Measurements from ENCODE around the gene BCAT1.

The BCAT1 gene

GRCh38 chr12:24776861-24777260 lies 172.0 kb downstream of the BCAT1 start:
- no peak overlapping the region for H2BK120ac ChIP-seq (ENCODE audit: low read depth, low read length)
- no peak overlapping the region for H2AK5ac ChIP-seq (ENCODE audit: low read length, severe bottlenecking)
- H3K14ac ChIP-seq (ENCODE audit: low read length in 2 of 2), result no peak overlapping the region
- no peak overlapping the region for H3K4me2 ChIP-seq (ENCODE audit: low read length, poor library complexity, severe bottlenecking)
- no peaks in the 10 kb centered on the region for H3K36me3 ChIP-seq (ENCODE audit: control insufficient read depth in 1 of 2, insufficient read depth in 2 of 2, low read depth in 1 of 2, low read length in 2 of 2)
- no peak overlapping the region for H3K18ac ChIP-seq (ENCODE audit: low read depth in 1 of 2, low read length in 2 of 2)
- H3K4ac ChIP-seq (ENCODE audit: low read depth in 1 of 2, low read length in 2 of 2), result no peak overlapping the region
- H3K23ac ChIP-seq (ENCODE audit: low read length in 2 of 2), result no peak overlapping the region
- H3K9me3 ChIP-seq (ENCODE audit: control insufficient read depth, low read length), result no peaks in the 10 kb centered on the region
- H3K27ac ChIP-seq (ENCODE audit: low read length, poor library complexity, severe bottlenecking), result no peak overlapping the region
- no peak overlapping the region for H3K9ac ChIP-seq (ENCODE audit: low read length)
- H4K91ac ChIP-seq (ENCODE audit: low read length), result no peak overlapping the region
- 86% methylated on average over 1 of the region's 2 CpGs for WGBS
- no peak overlapping the region for H2BK12ac ChIP-seq (ENCODE audit: low read length in 2 of 2)
- H4K8ac ChIP-seq (ENCODE audit: low read length), result no peak overlapping the region
- no peak for DNase-seq
- H3K27me3 ChIP-seq (ENCODE audit: control insufficient read depth in 1 of 2, insufficient read depth in 1 of 2, low read length in 2 of 2), result no peaks in the 10 kb centered on the region
- no peak overlapping the region for H2BK15ac ChIP-seq (ENCODE audit: low read depth, poor library complexity, severe bottlenecking)
- no peak overlapping the region for H2BK5ac ChIP-seq (ENCODE audit: low read depth, low read length, poor library complexity, severe bottlenecking)
- no peaks in the 10 kb centered on the region for H3K79me1 ChIP-seq (replicated peaks; ENCODE audit: low read length, poor library complexity, severe bottlenecking)
- H3K4me3 ChIP-seq (ENCODE audit: insufficient read depth in 1 of 2, low read depth in 1 of 2, low read length in 2 of 2), result no peak overlapping the region
- H3K4me1 ChIP-seq (ENCODE audit: control insufficient read depth, insufficient read depth, low read depth, low read length), result no peaks in the 10 kb centered on the region
- H2AFZ ChIP-seq (ENCODE audit: low read depth, low read length), result no peak overlapping the region

- Histone ChIP-seq H3K27ac (ENCODE audit: low read length, poor library complexity, severe bottlenecking) (no peak overlapping the region), H2BK12ac (ENCODE audit: low read length in 2 of 2) (no peak overlapping the region), H2BK15ac (ENCODE audit: low read depth, poor library complexity, severe bottlenecking) (no peak overlapping the region), H2BK5ac (ENCODE audit: low read depth, low read length, poor library complexity, severe bottlenecking) (no peak overlapping the region), H4K91ac (ENCODE audit: low read length) (no peak overlapping the region), H3K36me3 (ENCODE audit: control insufficient read depth in 1 of 2, insufficient read depth in 2 of 2, low read depth in 1 of 2, low read length in 2 of 2) (no peaks in the 10 kb centered on the region), H3K79me1 (replicated peaks; ENCODE audit: low read length, poor library complexity, severe bottlenecking) (no peaks in the 10 kb centered on the region), H2BK120ac (ENCODE audit: low read depth, low read length) (no peak overlapping the region), H4K8ac (ENCODE audit: low read length) (no peak overlapping the region), H3K4me3 (ENCODE audit: insufficient read depth in 1 of 2, low read depth in 1 of 2, low read length in 2 of 2) (no peak overlapping the region), H3K4me1 (ENCODE audit: control insufficient read depth, insufficient read depth, low read depth, low read length) (no peaks in the 10 kb centered on the region), H3K27me3 (ENCODE audit: control insufficient read depth in 1 of 2, insufficient read depth in 1 of 2, low read length in 2 of 2) (no peaks in the 10 kb centered on the region), H2AK5ac (ENCODE audit: low read length, severe bottlenecking) (no peak overlapping the region), H3K9me3 (ENCODE audit: control insufficient read depth, low read length) (no peaks in the 10 kb centered on the region), H3K9ac (ENCODE audit: low read length) (no peak overlapping the region), H3K4me2 (ENCODE audit: low read length, poor library complexity, severe bottlenecking) (no peak overlapping the region), H2AFZ (ENCODE audit: low read depth, low read length) (no peak overlapping the region), H3K14ac (ENCODE audit: low read length in 2 of 2) (no peak overlapping the region), H3K23ac (ENCODE audit: low read length in 2 of 2) (no peak overlapping the region), H3K18ac (ENCODE audit: low read depth in 1 of 2, low read length in 2 of 2) (no peak overlapping the region), H3K4ac (ENCODE audit: low read depth in 1 of 2, low read length in 2 of 2) (no peak overlapping the region)
- WGBS, result 97% methylated on average over 4 of the region's 5 CpGs
- no peak for DNase-seq
Observed at GRCh38 chr12:24775073-24775472, 173.8 kb downstream of the BCAT1 start.

- Histone ChIP-seq H3K14ac (ENCODE audit: low read length in 2 of 2) (no peak overlapping the region), H4K91ac (ENCODE audit: low read length) (no peak overlapping the region), H3K27ac (ENCODE audit: low read length, poor library complexity, severe bottlenecking) (no peak overlapping the region), H2AK5ac (ENCODE audit: low read length, severe bottlenecking) (no peak overlapping the region), H3K9me3 (ENCODE audit: control insufficient read depth, low read length) (no peaks in the 10 kb centered on the region), H3K9ac (ENCODE audit: low read length) (no peak overlapping the region), H2BK12ac (ENCODE audit: low read length in 2 of 2) (no peak overlapping the region), H3K4me1 (ENCODE audit: control insufficient read depth, insufficient read depth, low read depth, low read length) (no peaks in the 10 kb centered on the region), H3K36me3 (ENCODE audit: control insufficient read depth in 1 of 2, insufficient read depth in 2 of 2, low read depth in 1 of 2, low read length in 2 of 2) (no peaks in the 10 kb centered on the region), H3K4ac (ENCODE audit: low read depth in 1 of 2, low read length in 2 of 2) (no peak overlapping the region), H2BK15ac (ENCODE audit: low read depth, poor library complexity, severe bottlenecking) (no peak overlapping the region), H3K27me3 (ENCODE audit: control insufficient read depth in 1 of 2, insufficient read depth in 1 of 2, low read length in 2 of 2) (no peaks in the 10 kb centered on the region), H2AFZ (ENCODE audit: low read depth, low read length) (no peak overlapping the region), H3K23ac (ENCODE audit: low read length in 2 of 2) (no peak overlapping the region), H3K79me1 (replicated peaks; ENCODE audit: low read length, poor library complexity, severe bottlenecking) (no peaks in the 10 kb centered on the region), H3K18ac (ENCODE audit: low read depth in 1 of 2, low read length in 2 of 2) (no peak overlapping the region), H4K8ac (ENCODE audit: low read length) (no peak overlapping the region), H3K4me2 (ENCODE audit: low read length, poor library complexity, severe bottlenecking) (no peak overlapping the region), H2BK120ac (ENCODE audit: low read depth, low read length) (no peak overlapping the region), H2BK5ac (ENCODE audit: low read depth, low read length, poor library complexity, severe bottlenecking) (no peak overlapping the region), H3K4me3 (ENCODE audit: insufficient read depth in 1 of 2, low read depth in 1 of 2, low read length in 2 of 2) (no peak overlapping the region)
- DNase-seq, result no peak
- WGBS, result 70% methylated on average over 3 of the region's 3 CpGs
Observed at GRCh38 chr12:24773996-24774395, 174.9 kb downstream of the BCAT1 start.

GRCh38 chr12:24772813-24773212 lies 176.1 kb downstream of the BCAT1 start:
- Histone ChIP-seq H3K27me3 (ENCODE audit: control insufficient read depth in 1 of 2, insufficient read depth in 1 of 2, low read length in 2 of 2) (no peaks in the 10 kb centered on the region), H3K14ac (ENCODE audit: low read length in 2 of 2) (no peak overlapping the region), H3K18ac (ENCODE audit: low read depth in 1 of 2, low read length in 2 of 2) (no peak overlapping the region), H2BK5ac (ENCODE audit: low read depth, low read length, poor library complexity, severe bottlenecking) (no peak overlapping the region), H3K9me3 (ENCODE audit: control insufficient read depth, low read length) (no peaks in the 10 kb centered on the region), H3K4me3 (ENCODE audit: insufficient read depth in 1 of 2, low read depth in 1 of 2, low read length in 2 of 2) (no peak overlapping the region), H2BK120ac (ENCODE audit: low read depth, low read length) (no peak overlapping the region), H2AFZ (ENCODE audit: low read depth, low read length) (no peak overlapping the region), H3K27ac (ENCODE audit: low read length, poor library complexity, severe bottlenecking) (no peak overlapping the region), H3K23ac (ENCODE audit: low read length in 2 of 2) (no peak overlapping the region), H3K4me1 (ENCODE audit: control insufficient read depth, insufficient read depth, low read depth, low read length) (no peaks in the 10 kb centered on the region), H3K79me1 (replicated peaks; ENCODE audit: low read length, poor library complexity, severe bottlenecking) (no peaks in the 10 kb centered on the region), H3K9ac (ENCODE audit: low read length) (no peak overlapping the region), H3K36me3 (ENCODE audit: control insufficient read depth in 1 of 2, insufficient read depth in 2 of 2, low read depth in 1 of 2, low read length in 2 of 2) (no peaks in the 10 kb centered on the region), H4K8ac (ENCODE audit: low read length) (no peak overlapping the region), H2BK15ac (ENCODE audit: low read depth, poor library complexity, severe bottlenecking) (no peak overlapping the region), H3K4ac (ENCODE audit: low read depth in 1 of 2, low read length in 2 of 2) (no peak overlapping the region), H4K91ac (ENCODE audit: low read length) (no peak overlapping the region), H2BK12ac (ENCODE audit: low read length in 2 of 2) (no peak overlapping the region), H2AK5ac (ENCODE audit: low read length, severe bottlenecking) (no peak overlapping the region), H3K4me2 (ENCODE audit: low read length, poor library complexity, severe bottlenecking) (no peak overlapping the region)
- DNase-seq, result no peak

Measured in mesenchymal stem cell (in vitro differentiated cells and primary cell).